Measurements from ENCODE around the gene SULT4A1. TPM values are rescaled to one million over a fixed set of nuclear protein-coding genes. Genes with fewer than 3 reads are reported as not detected.
A peak's percentile ranks its signal among the peaks of the same experiment; 100 is the strongest.

Gene SULT4A1
- total RNA-seq, 2 donors from 2014 or later, result not detected

- no peaks in the 10 kb centered on the region for H3K36me3 Mint-ChIP-seq
- peaks cover 19 to 28% of the 10 kb centered on the region in 2 donors for H3K27me3 Mint-ChIP-seq
- no peaks in the 10 kb centered on the region for H3K4me1 Mint-ChIP-seq (ENCODE audit: low read depth in 2 of 2)
- no peak overlapping the region for H3K4me3 Mint-ChIP-seq
- DNase-seq (ENCODE audit: low spot score) (no peak), ATAC-seq (no peak)
- no peak overlapping the region for H3K27ac Mint-ChIP-seq
- H3K9me3 Mint-ChIP-seq, result no peaks in the 10 kb centered on the region
Measured at GRCh38 chr22:43892183-43892894, 30.0 kb upstream of the SULT4A1 start.

- Mint-ChIP-seq H3K36me3 (no peaks in the 10 kb centered on the region), H3K4me1 (ENCODE audit: low read depth in 2 of 2) (no peaks in the 10 kb centered on the region), H3K4me3 (no peak within 1 kb of the TSS), H3K27ac (no peak within 1 kb of the TSS), H3K9me3 (no peaks in the 10 kb centered on the region), H3K27me3 (peaks cover 19 to 36% of the 10 kb centered on the region in 2 donors)
- ATAC-seq (no peak), DNase-seq (ENCODE audit: low spot score) (no peak)
Measured at GRCh38 chr22:43891360-43892182, 29.3 kb upstream of the SULT4A1 start, which contains the start of gene PNPLA5. Gene PNPLA5, minus strand, starts transcription at chr22:43892013. Its CDS starts 133 bp downstream, at chr22:43891880.

- no peak for ATAC-seq
- H3K36me3 Mint-ChIP-seq, result no peaks in the 10 kb centered on the region
- no peak for DNase-seq (ENCODE audit: low spot score)
- H3K4me3 Mint-ChIP-seq, result no peak overlapping the region
- H3K27ac Mint-ChIP-seq, result no peak overlapping the region
- no peaks in the 10 kb centered on the region for H3K9me3 Mint-ChIP-seq
- peaks cover 19 to 37% of the 10 kb centered on the region in 2 donors for H3K27me3 Mint-ChIP-seq
- no peaks in the 10 kb centered on the region for H3K4me1 Mint-ChIP-seq (ENCODE audit: low read depth in 2 of 2)
Measured at GRCh38 chr22:43890901-43891331, 28.6 kb upstream of the SULT4A1 start.

GRCh38 chr22:43889860-43890253 lies 27.5 kb upstream of the SULT4A1 start:
- peaks cover under 1 to 8% of the 10 kb centered on the region in 2 donors for H3K4me1 Mint-ChIP-seq (ENCODE audit: low read depth in 2 of 2)
- H3K27me3 Mint-ChIP-seq, result peaks cover 24 to 37% of the 10 kb centered on the region in 2 donors
- DNase-seq (ENCODE audit: low spot score) (no peak), ATAC-seq (no peak)
- no peak overlapping the region for H3K4me3 Mint-ChIP-seq
- no peaks in the 10 kb centered on the region for H3K36me3 Mint-ChIP-seq
- H3K27ac Mint-ChIP-seq, result no peak overlapping the region
- no peaks in the 10 kb centered on the region for H3K9me3 Mint-ChIP-seq

- no peaks in the 10 kb centered on the region for H3K36me3 Mint-ChIP-seq
- no peaks in the 10 kb centered on the region for H3K9me3 Mint-ChIP-seq
- no peak overlapping the region for H3K27ac Mint-ChIP-seq
- H3K4me3 Mint-ChIP-seq, result no peak overlapping the region
- H3K4me1 Mint-ChIP-seq (ENCODE audit: low read depth in 2 of 2), result peaks cover 6 to 12% of the 10 kb centered on the region in 2 donors
- ATAC-seq (no peak), DNase-seq (ENCODE audit: low spot score) (no peak)
- peaks cover 24 to 37% of the 10 kb centered on the region in 2 donors for H3K27me3 Mint-ChIP-seq
Measured at GRCh38 chr22:43889201-43889859, 27.0 kb upstream of the SULT4A1 start.

GRCh38 chr22:43888740-43889139 lies 26.4 kb upstream of the SULT4A1 start:
- DNase-seq (ENCODE audit: low spot score) (no peak), ATAC-seq (no peak)
- no peaks in the 10 kb centered on the region for H3K9me3 Mint-ChIP-seq
- no peaks in the 10 kb centered on the region for H3K36me3 Mint-ChIP-seq
- H3K27ac Mint-ChIP-seq, result no peak overlapping the region
- H3K4me1 Mint-ChIP-seq (ENCODE audit: low read depth in 2 of 2), result peaks cover 9 to 13% of the 10 kb centered on the region in 2 donors
- H3K4me3 Mint-ChIP-seq, result no peak overlapping the region
- peaks cover 21 to 34% of the 10 kb centered on the region in 2 donors for H3K27me3 Mint-ChIP-seq

- Mint-ChIP-seq H3K4me1 (ENCODE audit: low read depth in 2 of 2) (peaks cover 15 to 25% of the 10 kb centered on the region in 2 donors), H3K9me3 (no peaks in the 10 kb centered on the region), H3K36me3 (no peaks in the 10 kb centered on the region), H3K4me3 (no peak overlapping the region), H3K27ac (no peak overlapping the region), H3K27me3 (peaks cover 23 to 35% of the 10 kb centered on the region in 2 donors)
- no peak for ATAC-seq
- DNase-seq (ENCODE audit: low spot score), result no peak
Measured at GRCh38 chr22:43887391-43887790, 25.1 kb upstream of the SULT4A1 start.

GRCh38 chr22:43886231-43886630 lies 23.9 kb upstream of the SULT4A1 start:
- DNase-seq (ENCODE audit: low spot score), result no peak
- no peak overlapping the region for H3K4me3 Mint-ChIP-seq
- H3K27ac Mint-ChIP-seq, result no peak overlapping the region

GRCh38 chr22:43885786-43886185 lies 23.5 kb upstream of the SULT4A1 start:
- Mint-ChIP-seq H3K27me3 (peaks cover 20 to 35% of the 10 kb centered on the region in 2 donors), H3K4me1 (ENCODE audit: low read depth in 2 of 2) (peaks cover 15 to 25% of the 10 kb centered on the region in 2 donors), H3K4me3 (no peak overlapping the region), H3K36me3 (no peaks in the 10 kb centered on the region), H3K27ac (no peak overlapping the region), H3K9me3 (no peaks in the 10 kb centered on the region)
- no peak for ATAC-seq
- no peak for DNase-seq (ENCODE audit: low spot score)

More at GRCh38 chr22:43886231-43886630, 23.9 kb upstream of the SULT4A1 start:
- no peaks in the 10 kb centered on the region for H3K36me3 Mint-ChIP-seq
- no peak for ATAC-seq
- H3K27me3 Mint-ChIP-seq, result peaks cover 20 to 35% of the 10 kb centered on the region in 2 donors
- H3K4me1 Mint-ChIP-seq (ENCODE audit: low read depth in 2 of 2), result peaks cover 15 to 25% of the 10 kb centered on the region in 2 donors
- no peaks in the 10 kb centered on the region for H3K9me3 Mint-ChIP-seq

- DNase-seq (ENCODE audit: low spot score) (no peak), ATAC-seq (no peak)
- Mint-ChIP-seq H3K27me3 (peaks cover 20 to 35% of the 10 kb centered on the region in 2 donors), H3K4me1 (ENCODE audit: low read depth in 2 of 2) (peaks cover 15 to 25% of the 10 kb centered on the region in 2 donors), H3K27ac (no peak overlapping the region), H3K4me3 (no peak overlapping the region), H3K36me3 (no peaks in the 10 kb centered on the region), H3K9me3 (no peaks in the 10 kb centered on the region)
Measured at GRCh38 chr22:43885319-43885671, 23.0 kb upstream of the SULT4A1 start.

- DNase-seq (ENCODE audit: low spot score) (no peak), ATAC-seq (peak; percentile 54 to 74)
- Mint-ChIP-seq H3K9me3 (no peaks in the 10 kb centered on the region), H3K4me1 (ENCODE audit: low read depth in 2 of 2) (peaks cover 15 to 25% of the 10 kb centered on the region in 2 donors), H3K27me3 (peaks cover 20 to 35% of the 10 kb centered on the region in 2 donors), H3K4me3 (peak overlapping the region; percentile 57), H3K27ac (no peak overlapping the region), H3K36me3 (no peaks in the 10 kb centered on the region)
Measured at GRCh38 chr22:43884600-43885318, 22.4 kb upstream of the SULT4A1 start.

GRCh38 chr22:43883719-43884415 lies 21.6 kb upstream of the SULT4A1 start:
- Mint-ChIP-seq H3K9me3 (no peaks in the 10 kb centered on the region), H3K36me3 (no peaks in the 10 kb centered on the region), H3K27ac (no peak overlapping the region), H3K4me3 (no peak overlapping the region), H3K4me1 (ENCODE audit: low read depth in 2 of 2) (peaks cover 15 to 25% of the 10 kb centered on the region in 2 donors), H3K27me3 (peaks cover 16 to 36% of the 10 kb centered on the region in 2 donors)
- ATAC-seq (no peak), DNase-seq (ENCODE audit: low spot score) (no peak)

Data from natural killer cell treated with Interleukin-12 subunit alpha and Interleukin-12 subunit beta and Interleukin-15 and Interleukin-18, amount 100 ng/mL, for 72 hours (primary cell).